GM18873 (cell line): ENCODE data around the gene RRAS.

Experiments used
- ATAC-seq: cut with Tn5 transposase; IDR thresholded peaks from one replicate; pipeline ENCODE4 v1.9.1; 2021; ENCODE audit warnings: mild to moderate bottlenecking, moderate library complexity, moderate number of reproducible peaks; ENCODE audit not compliant: unreplicated experiment, low FRiP score

The RRAS gene

DNA sequence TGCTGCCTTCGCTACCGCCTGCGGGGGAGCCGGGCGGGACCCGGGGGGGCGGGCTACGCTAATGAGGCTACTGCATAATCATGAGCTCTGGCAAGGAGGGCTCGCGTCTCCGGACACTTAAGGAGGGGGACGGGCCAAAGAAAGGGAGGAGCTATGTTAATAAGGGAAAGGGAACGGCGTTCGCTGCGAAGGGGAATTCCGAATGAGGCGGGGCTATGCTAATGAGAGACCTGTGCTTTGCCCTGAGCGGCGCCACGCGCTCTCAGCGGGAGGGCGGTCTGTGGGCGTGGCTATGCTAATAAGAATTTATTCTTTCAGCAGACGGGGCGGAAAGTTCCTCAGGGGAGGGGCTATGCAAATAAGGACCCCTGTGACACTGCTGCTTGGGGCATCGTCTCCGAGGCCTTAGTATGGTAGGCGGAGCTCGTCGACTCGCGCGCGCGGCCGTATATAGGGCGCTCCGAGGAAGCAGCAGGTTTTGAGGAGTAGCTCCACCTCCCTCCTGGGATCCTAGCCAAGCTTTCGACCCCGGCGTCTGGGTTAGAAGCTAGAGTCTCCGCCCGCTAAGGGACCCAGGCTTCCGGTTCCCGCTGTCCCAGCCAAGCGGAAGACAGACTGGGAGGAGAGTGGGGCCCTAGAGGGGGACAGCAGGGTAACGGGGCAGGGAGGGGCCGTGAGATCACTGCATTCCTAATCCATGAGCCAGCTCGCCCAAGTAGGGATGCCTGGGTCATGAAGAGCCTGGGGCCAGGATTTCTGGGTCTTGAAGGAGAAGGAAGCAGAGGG is at the start of gene RRAS:
RRAS (minus strand) TSS at position 31 of the 786 bp plus-strand sequence. CDS start 45 bp downstream, outside the sequence.
- ATAC-seq: peak; percentile 65

DNA sequence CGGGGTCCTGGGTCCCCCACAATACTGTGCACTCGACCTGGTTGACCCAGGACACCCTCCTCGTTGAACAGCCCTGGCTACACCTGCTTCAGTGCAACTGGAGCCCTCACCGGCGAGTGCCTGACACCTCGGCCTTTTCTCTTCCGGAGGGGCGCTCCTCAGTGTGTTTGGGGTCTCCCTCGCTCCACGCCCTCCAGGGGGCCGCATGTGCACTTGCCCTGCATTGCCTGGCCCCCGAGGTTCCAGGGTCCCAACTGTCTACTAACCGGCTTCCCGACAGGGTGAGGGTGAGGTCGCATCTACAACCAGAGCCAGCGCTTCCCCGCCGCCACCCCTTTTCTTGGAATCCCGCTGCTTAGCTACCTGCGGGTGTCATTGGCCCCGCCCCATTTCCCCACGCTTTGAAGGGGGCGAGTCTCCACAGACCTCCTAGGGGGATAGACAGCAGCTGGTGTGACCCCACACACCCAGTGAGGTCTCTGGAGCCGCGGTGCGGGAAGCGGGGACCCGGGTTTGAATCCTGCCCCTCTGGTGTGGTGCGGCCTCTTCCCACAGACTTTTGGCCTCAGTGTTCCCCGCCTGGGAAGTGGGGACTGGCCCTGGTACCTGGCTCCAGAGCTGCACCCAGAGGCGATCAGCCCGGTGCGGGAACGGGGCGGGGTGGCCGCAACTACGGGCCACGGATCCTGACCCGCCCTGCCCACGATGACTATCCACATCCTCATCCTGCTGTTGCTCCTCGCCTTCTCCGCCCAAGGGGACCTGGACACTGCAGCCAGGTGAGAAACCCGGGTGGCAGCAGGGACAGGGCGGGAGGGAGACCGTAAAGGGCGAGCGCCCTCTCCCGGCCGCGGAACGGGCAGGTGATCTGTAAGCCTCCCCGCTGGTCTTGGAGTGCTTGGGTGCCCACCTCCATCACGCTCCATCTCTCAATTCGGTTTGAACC is 49.5 kb upstream of the RRAS start, which contains the start of gene ADM5:
ADM5 (plus strand) TSS at position 462 of the 946 bp plus-strand sequence; CDS start at position 706, 244 bp downstream.
- no peak for ATAC-seq

GRCh38 chr19:49688531-49689132 is 48.7 kb upstream of the RRAS start:
- no peak for ATAC-seq

GRCh38 chr19:49687566-49688316 is 47.8 kb upstream of the RRAS start:
- no peak for ATAC-seq

DNA sequence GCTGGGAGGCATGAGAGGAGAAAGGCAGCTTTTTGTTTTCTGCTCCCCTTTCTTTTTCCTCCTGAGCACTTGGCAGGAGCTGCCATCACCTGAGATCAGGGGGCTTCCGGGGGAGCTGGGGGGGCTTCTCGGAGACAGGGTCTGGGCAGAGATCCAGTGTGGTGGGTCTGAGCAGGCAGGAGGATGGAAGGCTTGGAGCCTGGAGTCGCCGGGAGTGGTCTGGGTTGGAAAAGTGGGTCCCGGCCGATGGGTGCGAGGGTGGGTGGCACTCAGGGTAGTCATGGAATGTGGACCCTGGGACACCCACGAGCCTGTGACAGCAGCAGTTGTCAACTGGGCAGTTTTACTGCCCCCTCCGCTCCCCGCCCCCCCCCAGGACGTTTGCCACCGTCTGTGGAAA is 47.2 kb upstream of the RRAS start:
- no peak for ATAC-seq

- ATAC-seq: no peak
Observed at GRCh38 chr19:49686503-49687088, 46.7 kb upstream of the RRAS start.

GRCh38 chr19:49685845-49686332 is 45.9 kb upstream of the RRAS start:
- ATAC-seq: no peak

- ATAC-seq: no peak
Observed at GRCh38 chr19:49684983-49685553, 45.1 kb upstream of the RRAS start.

DNA sequence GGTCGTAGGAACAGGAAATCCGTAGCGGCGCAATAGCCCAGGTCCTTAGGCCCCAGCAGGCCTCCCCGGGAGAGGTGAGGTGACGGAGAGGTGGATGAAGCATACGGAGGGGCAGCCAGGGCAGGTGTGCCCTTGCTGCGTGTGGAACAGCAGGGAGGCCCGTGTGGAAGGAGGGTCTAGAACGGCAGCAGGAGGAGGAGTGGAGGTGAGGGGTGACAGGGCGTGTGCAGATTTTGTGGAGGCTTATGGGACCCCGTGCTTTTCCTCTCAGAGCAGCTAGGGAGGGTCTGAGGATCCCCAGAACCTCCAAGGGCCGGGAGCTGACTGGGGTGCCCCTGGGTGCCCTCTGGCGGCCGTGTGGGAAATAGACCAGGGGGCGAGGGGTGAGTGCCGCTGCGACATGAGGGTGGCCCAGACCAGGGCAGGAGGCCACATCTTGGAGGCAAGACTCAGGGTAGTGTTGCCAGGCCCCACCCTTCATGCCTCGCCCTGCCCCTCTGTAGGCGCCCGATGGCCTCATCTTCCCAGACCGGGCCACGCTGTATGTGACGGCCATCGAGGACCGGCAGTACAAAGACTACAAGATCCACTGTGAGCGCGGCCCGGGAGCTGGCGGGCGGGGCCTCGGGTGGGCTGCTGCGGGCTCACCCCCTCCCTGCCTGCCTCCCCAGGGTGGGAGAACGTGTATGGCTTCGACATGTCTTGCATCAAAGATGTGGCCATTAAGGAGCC is 44.5 kb upstream of the RRAS start:
- no peak for ATAC-seq

DNA sequence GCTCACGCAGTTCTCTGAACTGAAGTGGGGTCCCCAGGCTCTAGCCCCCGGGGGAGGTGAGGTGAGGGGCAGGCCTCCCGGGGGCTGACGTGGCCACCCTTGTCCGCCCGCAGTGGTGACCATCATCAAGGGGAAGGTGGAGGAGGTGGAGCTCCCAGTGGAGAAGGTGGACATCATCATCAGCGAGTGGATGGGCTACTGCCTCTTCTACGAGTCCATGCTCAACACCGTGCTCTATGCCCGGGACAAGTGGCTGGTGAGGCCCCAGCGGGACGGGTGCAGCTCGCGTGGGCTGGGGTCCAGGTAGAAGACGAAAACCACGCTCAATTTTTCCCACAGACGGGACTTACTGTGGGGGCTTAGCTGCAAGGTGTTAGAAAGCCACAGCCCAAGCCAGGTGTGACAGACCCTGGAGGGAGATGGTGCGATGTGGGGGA is 43.9 kb upstream of the RRAS start:
- no peak for ATAC-seq

- no peak for ATAC-seq
Observed at GRCh38 chr19:49682274-49682673, 42.3 kb upstream of the RRAS start.

DNA sequence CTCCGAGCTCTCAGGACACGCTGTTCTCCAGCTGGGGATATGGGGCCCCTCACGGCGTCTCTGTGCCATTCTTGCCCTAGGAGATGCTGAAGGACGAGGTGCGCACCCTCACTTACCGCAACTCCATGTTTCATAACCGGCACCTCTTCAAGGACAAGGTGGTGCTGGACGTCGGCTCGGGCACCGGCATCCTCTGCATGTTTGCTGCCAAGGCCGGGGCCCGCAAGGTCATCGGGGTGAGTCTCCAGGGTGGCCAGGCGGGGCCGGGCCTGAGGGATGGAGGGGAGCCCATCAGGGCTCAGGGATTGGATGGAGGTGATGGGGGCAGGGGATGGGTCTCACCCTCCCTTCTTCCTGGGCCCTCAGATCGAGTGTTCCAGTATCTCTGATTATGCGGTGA is 41.9 kb upstream of the RRAS start:
- ATAC-seq: no peak

DNA sequence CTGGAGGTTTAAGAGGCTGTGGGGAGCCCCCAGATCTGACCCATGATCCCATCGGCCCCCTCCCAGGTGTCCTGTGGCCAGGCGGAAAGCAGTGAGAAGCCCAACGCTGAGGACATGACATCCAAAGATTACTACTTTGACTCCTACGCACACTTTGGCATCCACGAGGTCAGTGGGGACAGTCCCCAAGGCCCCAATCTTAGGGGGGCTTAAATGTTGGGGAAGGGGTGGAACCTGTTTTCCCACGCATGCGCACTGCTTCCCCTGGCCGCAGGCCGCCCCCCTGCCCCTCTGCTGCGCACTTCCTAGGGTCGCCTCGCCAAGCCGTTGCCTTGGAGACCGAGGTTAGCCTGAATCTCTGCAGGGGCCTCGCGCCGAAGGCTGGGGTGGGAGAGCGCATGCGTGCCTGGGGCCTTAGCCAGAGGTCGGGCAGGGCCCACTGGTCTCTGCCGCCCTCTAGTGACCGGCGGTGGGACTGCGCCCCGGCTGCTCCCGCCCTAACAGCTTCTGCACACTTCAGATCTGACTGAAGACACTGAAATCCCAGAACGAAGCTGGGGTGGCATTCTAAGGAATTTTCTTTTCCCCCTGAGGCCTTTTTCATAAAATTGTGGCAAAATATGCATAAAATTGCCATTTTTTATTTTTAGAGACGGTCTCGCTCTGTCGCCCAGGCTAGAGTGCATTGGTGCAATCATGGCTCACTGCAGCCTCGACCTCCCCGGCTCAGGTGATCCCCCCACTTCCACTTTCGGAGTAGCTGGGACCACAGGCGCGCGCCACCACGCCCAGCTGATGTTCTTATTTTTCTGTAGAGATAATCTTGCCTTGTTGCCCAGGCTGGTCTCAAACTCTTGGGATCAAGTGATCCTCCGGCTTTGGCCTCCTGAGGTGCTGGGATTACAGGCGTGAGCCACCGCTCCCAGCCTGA is 40.7 kb upstream of the RRAS start:
- no peak for ATAC-seq

- no peak for ATAC-seq
Observed at GRCh38 chr19:49679771-49680413, 39.9 kb upstream of the RRAS start.

- no peak for ATAC-seq
Observed at GRCh38 chr19:49678985-49679770, 39.2 kb upstream of the RRAS start.
